H1 (cell line): ENCODE data around the gene PLSCR3. TPM values are rescaled to one million over a fixed set of nuclear protein-coding genes. Genes with fewer than 3 reads are reported as not detected.
A peak's percentile ranks its signal among the peaks of the same experiment; 100 is the strongest.

ENCODE experiments used
- CBX8 ChIP-seq: fragments of 300-800, 300-1000 bp; sonication (generic); IDR thresholded peaks from 2 replicates; pipeline ENCODE4 v1.7.1; 2016; ENCODE audit warnings: low read depth, low read length, borderline replicate concordance
- CHD2 ChIP-seq: IDR thresholded peaks from 2 replicates; pipeline ENCODE4 v1.6.1; 2012; ENCODE audit warnings: low read length, improper control_type of control experiment
- CHD7 ChIP-seq: fragments of 300-600 bp; sonication (generic); IDR thresholded peaks from 2 replicates; pipeline ENCODE4 v1.7.1; 2012; ENCODE audit warnings: low read length, moderate library complexity, mild to moderate bottlenecking, inconsistent platforms; ENCODE audit not compliant: insufficient replicate concordance
- MAFK ChIP-seq: IDR thresholded peaks from 2 replicates; pipeline ENCODE4 v1.6.1; 2012; ENCODE audit warnings: low read depth, mild to moderate bottlenecking, improper control_type of control experiment, low read length
- RAD21 ChIP-seq, 2 experiments: IDR thresholded peaks in 1 of 2; conservative IDR thresholded peaks in 1 of 2; 2 replicates each; pipeline ENCODE4 v1.6.1; 2011; ENCODE audit warnings: low read depth in 2 of 2, low read length in 2 of 2, improper control_type of control experiment in 1 of 2, inconsistent platforms in 1 of 2, mild to moderate bottlenecking in 1 of 2, moderate library complexity in 1 of 2
- RNF2 ChIP-seq: fragments of 200-900, 300-1000 bp; sonication (generic); IDR thresholded peaks from 2 replicates; pipeline ENCODE4 v1.7.1; 2016; ENCODE audit warnings: borderline replicate concordance, low read depth, mild to moderate bottlenecking, antibody characterized with exemption, low read length; ENCODE audit not compliant: poor library complexity, severe bottlenecking; ENCODE audit errors: missing control alignments
- TAF7 ChIP-seq: optimal IDR thresholded peaks from 2 replicates; pipeline ENCODE3; 2011; ENCODE audit warnings: low read depth, mild to moderate bottlenecking, inconsistent platforms, low read length, moderate library complexity, borderline replicate concordance
- TEAD4 ChIP-seq: IDR thresholded peaks from 2 replicates; pipeline ENCODE4 v1.6.1; 2012; ENCODE audit warnings: low read depth, low read length, inconsistent platforms, mixed read lengths
- YY1 ChIP-seq: IDR thresholded peaks from 2 replicates; pipeline ENCODE4 v1.6.1; 2011; ENCODE audit warnings: low read depth, mild to moderate bottlenecking, low read length
- polyA plus RNA-seq, 7 experiments: library from polyadenylated mRNA; depleted of rRNA in 3 of 7; stranded (reverse) in 5 of 7; unstranded in 2 of 7; fragments of >200 nt in 5 of 7; fragments of 200-250 nt in 2 of 7; gene quantifications; 1 replicate in 5 of 7; 2 replicates in 1 of 7; 4 replicates in 1 of 7; pipeline versions ENCODE4 v1.2.1 to v1.2.3, GENCODE V29; 2011 to 2013; ENCODE audit warnings: missing spikeins in 2 of 7, mixed read lengths in 2 of 7
- total RNA-seq: library from RNA; stranded (reverse); fragmentation: NEBNext Ultra II Directional; extraction: Animal tissue kit (Norgen Biotek cat#: 25700); gene quantifications from 2 replicates; pipeline ENCODE4 v1.2.1, GENCODE V29; 2021

Gene PLSCR3
- total and polyA plus RNA-seq, 2 of the 8 experiments (the other 6 are each of a cell fraction or from before 2014, with no cell fraction given) = 36.1 to 38.7 TPM

- TF ChIP-seq CHD7 (no peak), RAD21 (IDR thresholded peaks at IDR 0.05 in 1 of 2, conservative IDR thresholded peaks at IDR 0.05 in 1 of 2; ENCODE audit: low read depth in 2 of 2, low read length in 2 of 2) (peak; percentile 50 to 80; a peak in 3 of 4 replicates), CHD2 (peak; percentile 15; the same call in 1 of the 2 replicates), RNF2 (peak; percentile 47), CBX8 (no peak), TEAD4 (peak; percentile 92), TAF7 (peak; percentile 90), YY1 (peak; percentile 79), MAFK (no peak)
Measured at GRCh38 chr17:7436556-7437368, 42.4 kb upstream of the PLSCR3 start (continued).
